CD14-positive monocyte (primary cell): ENCODE measurements around the gene AMOTL2. TPM values are rescaled to one million over a fixed set of nuclear protein-coding genes. Genes with fewer than 3 reads are reported as not detected.

Experiments used
- DNase-seq, 3 donors: peaks; one replicate each; pipeline ENCODE4 v3.0.0-alpha.2; 2011 to 2022
- H2AFZ ChIP-seq: 2 replicates; pipeline ENCODE4 v1.6.0; 2012; ENCODE audit warnings: mild to moderate bottlenecking, low read depth, low read length, inconsistent platforms; ENCODE audit not compliant: insufficient read depth, poor library complexity, severe bottlenecking
- H3K27ac ChIP-seq, 2 donors: 1 replicate in 1 of 2; 2 replicates in 1 of 2; pipeline ENCODE4 v1.5.1; 2012 to 2013; ENCODE audit warnings: low read length in 2 of 2, control low read depth in 1 of 2, inconsistent platforms in 1 of 2, low read depth in 1 of 2, mild to moderate bottlenecking in 1 of 2
- H3K27me3 ChIP-seq, 2 donors: one replicate each; pipeline versions ENCODE4 v1.6.0 to v1.6.1; 2011 to 2013; ENCODE audit warnings: low read length in 2 of 2; ENCODE audit not compliant: control insufficient read depth in 2 of 2, insufficient read depth in 2 of 2
- H3K36me3 ChIP-seq, 2 donors: replicated peaks in 1 of 2; 1 replicate in 1 of 2; 2 replicates in 1 of 2; pipeline versions ENCODE4 v1.5.1 to v1.6.1; 2012 to 2013; ENCODE audit warnings: low read length in 2 of 2, control low read depth in 1 of 2, inconsistent platforms in 1 of 2, mild to moderate bottlenecking in 1 of 2; ENCODE audit not compliant: insufficient read depth in 2 of 2, control insufficient read depth in 1 of 2
- H3K4me1 ChIP-seq, 2 donors: 1 replicate in 1 of 2; 2 replicates in 1 of 2; pipeline versions ENCODE4 v1.5.1 to v1.6.1; 2012 to 2013; ENCODE audit warnings: low read length in 2 of 2, control low read depth in 1 of 2, inconsistent platforms in 1 of 2, mild to moderate bottlenecking in 1 of 2, moderate library complexity in 1 of 2; ENCODE audit not compliant: insufficient read depth in 2 of 2, control insufficient read depth in 1 of 2
- H3K4me2 ChIP-seq: replicated peaks from 2 replicates; pipeline ENCODE3; 2012; ENCODE audit warnings: low read length, moderate library complexity, mild to moderate bottlenecking; ENCODE audit not compliant: poor library complexity, severe bottlenecking; ENCODE audit errors: extremely low read depth
- H3K4me3 ChIP-seq, 3 experiments: fragments of 200-600 bp in 1 of 3; sonication (generic) in 1 of 3; replicated peaks in 1 of 3; 1 replicate in 2 of 3; 2 replicates in 1 of 3; pipeline ENCODE4 v1.5.1; 2011 to 2013; ENCODE audit warnings: low read length in 3 of 3, mild to moderate bottlenecking in 3 of 3, control low read depth in 2 of 3, low read depth in 2 of 3, inconsistent platforms in 1 of 3, moderate library complexity in 1 of 3
- H3K79me2 ChIP-seq: 2 replicates; pipeline ENCODE4 v1.6.0; 2012; ENCODE audit warnings: mild to moderate bottlenecking, control low read depth, inconsistent platforms, low read length, moderate library complexity; ENCODE audit not compliant: insufficient read depth
- H3K9ac ChIP-seq: 2 replicates; pipeline ENCODE4 v1.6.0; 2017; ENCODE audit warnings: low read length, mild to moderate bottlenecking; ENCODE audit not compliant: insufficient read depth, poor library complexity, severe bottlenecking
- H3K9me3 ChIP-seq, 2 donors: replicated peaks in 1 of 2; 1 replicate in 1 of 2; 2 replicates in 1 of 2; pipeline versions ENCODE4 v1.5.1 to v1.6.1; 2012 to 2013; ENCODE audit warnings: low read length in 2 of 2, control low read depth in 1 of 2; ENCODE audit not compliant: control insufficient read depth in 1 of 2, insufficient read depth in 1 of 2
- H4K20me1 ChIP-seq: 2 replicates; pipeline ENCODE4 v1.6.0; 2012; ENCODE audit warnings: mild to moderate bottlenecking, low read length, control low read depth, moderate library complexity; ENCODE audit not compliant: insufficient read depth
- H3K27ac Mint-ChIP-seq, 7 donors: one replicate each; pipeline ENCODE4 v1.8.0; 2020; ENCODE audit warnings: mild to moderate bottlenecking in 7 of 7, mixed read lengths in 7 of 7, moderate library complexity in 6 of 7, inconsistent platforms in 2 of 7
- H3K27me3 Mint-ChIP-seq, 3 donors: one replicate each; pipeline ENCODE4 v1.8.0; 2021 to 2022; ENCODE audit warnings: low read depth in 3 of 3, mild to moderate bottlenecking in 3 of 3, mixed read lengths in 3 of 3, moderate library complexity in 3 of 3, inconsistent platforms in 1 of 3
- H3K36me3 Mint-ChIP-seq, 2 donors: one replicate each; pipeline ENCODE4 v1.8.0; 2020; ENCODE audit warnings: mixed read lengths in 2 of 2, inconsistent platforms in 1 of 2, mild to moderate bottlenecking in 1 of 2
- H3K4me1 Mint-ChIP-seq: one replicate; pipeline ENCODE4 v1.8.0; 2020; ENCODE audit warnings: mild to moderate bottlenecking, mixed read lengths
- H3K4me3 Mint-ChIP-seq, 2 donors: one replicate each; pipeline ENCODE4 v1.8.0; 2020; ENCODE audit warnings: mild to moderate bottlenecking in 2 of 2, mixed read lengths in 2 of 2, moderate library complexity in 1 of 2
- H3K9me3 Mint-ChIP-seq, 7 donors: one replicate each; pipeline ENCODE4 v1.8.0; 2020 to 2022; ENCODE audit warnings: mixed read lengths in 7 of 7, mild to moderate bottlenecking in 6 of 7, moderate library complexity in 6 of 7, inconsistent platforms in 2 of 7
- CTCF ChIP-seq: fragments of 200-600 bp; IDR thresholded peaks from one replicate; pipeline ENCODE4 v1.8.0; 2022; ENCODE audit warnings: antibody characterized with exemption, mild to moderate bottlenecking
- WGBS: methylation state at CpG from one replicate; pipeline ENCODE4 v1.1.5; 2013; ENCODE audit warnings: missing lambda C conversion rate; ENCODE audit not compliant: insufficient coverage; 5-methylcytosine and 5-hydroxymethylcytosine counted together
- intact Hi-C, 2 donors: fragments of 100-400 bp; cut with micrococcal nuclease; formaldehyde crosslinking; loops; one replicate each; pipeline versions ENCODE4 v1.15.0 to v1.15.1; 2023
- polyA plus RNA-seq, 3 donors: library from polyadenylated mRNA; depleted of rRNA in 1 of 3; unstranded in 2 of 3; stranded (reverse) in 1 of 3; fragments of 300-500 nt in 2 of 3; fragments of >200 nt in 1 of 3; fragmentation: Illumina TruSeq in 2 of 3; gene quantifications; 1 replicate in 2 of 3; 2 replicates in 1 of 3; pipeline ENCODE4 v1.2.3, GENCODE V29; 2012 to 2021

AMOTL2 gene
- polyA plus RNA-seq, 3 donors = 0.01 TPM; not detected in 2

DNA sequence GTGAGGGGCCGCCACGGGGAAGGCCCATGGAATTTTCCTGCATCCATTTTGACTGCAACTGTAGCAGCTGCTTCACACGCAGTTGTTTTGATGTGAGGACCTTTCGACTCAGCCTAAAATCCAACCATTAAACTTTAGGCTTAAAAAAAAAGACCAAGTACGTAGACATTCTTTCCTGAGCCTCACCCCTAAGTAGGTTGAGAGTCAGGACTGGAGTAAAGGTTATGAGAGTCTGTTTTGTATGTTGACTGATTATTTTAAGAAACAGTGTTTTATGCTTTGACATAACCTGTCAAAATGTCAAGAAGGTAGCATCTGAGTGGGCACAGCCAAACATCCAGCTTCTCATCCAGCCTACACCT, 45.7 kb upstream of the AMOTL2 start:
- Mint-ChIP-seq H3K9me3 (peaks cover 0 to under 1% (median 0%) of the 10 kb centered on the region in 7 donors), H3K4me3 (no peak overlapping the region), H3K27me3 (peaks cover 0 to 9% (median 3%) of the 10 kb centered on the region in 3 donors), H3K36me3 (no peaks in the 10 kb centered on the region), H3K4me1 (no peaks in the 10 kb centered on the region), H3K27ac (no peak overlapping the region)
- no peak overlapping the region for H2AFZ ChIP-seq
- no peaks in the 10 kb centered on the region for H4K20me1 ChIP-seq
- H3K4me2 ChIP-seq = no peak overlapping the region
- no peaks in the 10 kb centered on the region for H3K36me3 ChIP-seq
- H3K9ac ChIP-seq = no peak overlapping the region
- H3K27me3 ChIP-seq = no peaks in the 10 kb centered on the region
- intact Hi-C loops = no loop called here
- no peak overlapping the region for H3K4me3 ChIP-seq
- H3K9me3 ChIP-seq = no peaks in the 10 kb centered on the region
- H3K4me1 ChIP-seq = no peaks in the 10 kb centered on the region
- no peaks in the 10 kb centered on the region for H3K79me2 ChIP-seq
- no peak overlapping the region for H3K27ac ChIP-seq
- no peak for TF ChIP-seq CTCF
- DNase-seq = no peak
- WGBS = no CpG with 5 or more reads among the region's 5 CpGs

DNA sequence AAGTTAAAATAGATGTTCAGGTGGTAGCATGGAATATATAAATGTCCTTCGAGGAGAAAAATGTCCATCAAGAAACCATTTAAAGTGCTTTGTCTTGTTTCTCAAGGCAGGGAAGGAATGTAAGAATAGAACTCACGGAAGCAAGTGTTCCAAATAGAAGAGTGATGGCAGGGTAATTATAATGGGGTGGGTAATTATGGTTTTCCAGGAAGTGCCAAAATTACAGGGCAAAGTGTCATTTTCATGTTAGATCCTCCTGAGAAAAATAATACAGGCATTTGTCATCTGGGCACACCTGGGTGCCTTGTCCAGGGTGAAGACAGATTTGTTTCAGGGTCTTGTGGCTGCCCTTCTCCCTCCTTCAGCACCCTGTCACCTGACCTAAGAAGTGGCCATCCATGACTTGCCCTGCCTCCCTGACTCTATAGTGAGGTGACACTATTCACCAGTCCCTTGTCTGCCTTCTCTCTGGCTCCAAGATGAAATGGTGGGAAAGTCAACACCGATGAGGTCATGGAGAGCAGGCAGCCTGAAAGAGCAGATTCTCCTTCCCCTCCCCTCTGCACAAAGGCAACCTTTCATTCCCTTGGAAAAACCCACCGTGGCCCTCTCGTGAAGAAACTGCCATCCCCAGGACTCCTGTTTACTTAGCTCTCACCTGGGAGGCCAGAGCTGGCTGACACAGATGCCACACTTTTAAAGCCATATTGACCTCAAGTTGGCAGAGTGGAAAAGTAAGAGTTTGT, 45.1 kb upstream of the AMOTL2 start:
- intact Hi-C loops = no loop called here
- no peak overlapping the region for H3K27ac ChIP-seq
- H3K36me3 ChIP-seq = no peaks in the 10 kb centered on the region
- no peak for TF ChIP-seq CTCF
- no peak overlapping the region for H3K9ac ChIP-seq
- no peak overlapping the region for H2AFZ ChIP-seq
- H3K9me3 ChIP-seq = no peaks in the 10 kb centered on the region
- H3K4me3 Mint-ChIP-seq = no peak overlapping the region
- H3K4me1 Mint-ChIP-seq = no peaks in the 10 kb centered on the region
- DNase-seq = no peak
- no peak overlapping the region for H3K4me3 ChIP-seq
- no peaks in the 10 kb centered on the region for H3K27me3 ChIP-seq
- peaks cover 0 to 4% (median 0%) of the 10 kb centered on the region in 7 donors for H3K9me3 Mint-ChIP-seq
- no peaks in the 10 kb centered on the region for H4K20me1 ChIP-seq
- H3K27me3 Mint-ChIP-seq = peaks cover 0 to 9% (median 3%) of the 10 kb centered on the region in 3 donors
- H3K36me3 Mint-ChIP-seq = no peaks in the 10 kb centered on the region
- no peak overlapping the region for H3K4me2 ChIP-seq
- WGBS = 81% methylated on average over 4 of the region's 5 CpGs
- H3K4me1 ChIP-seq = no peaks in the 10 kb centered on the region
- H3K27ac Mint-ChIP-seq = no peak overlapping the region
- no peaks in the 10 kb centered on the region for H3K79me2 ChIP-seq
